ENCODE measurements around the gene WDR74.

Gene WDR74

GRCh38 chr11:62805961-62806441 lies 33.4 kb downstream of the WDR74 start:
- no peak for DNase-seq (ENCODE audit: extremely low read depth, low read depth)
- TF ChIP-seq CTCF (IDR thresholded peaks at IDR 0.05; ENCODE audit: low read depth, low read length) = no peak

- DNase-seq (ENCODE audit: extremely low read depth, low read depth) = peak; percentile 90
- TF ChIP-seq CTCF (IDR thresholded peaks at IDR 0.05; ENCODE audit: low read depth, low read length) = no peak
These were observed 34.1 kb downstream of the WDR74 start, which contains the start of gene NXF1 for GRCh38 chr11:62805076-62805892. Gene NXF1, minus strand, starts transcription at chr11:62805440. Its CDS starts 84 bp downstream, at chr11:62805356.

- DNase-seq (ENCODE audit: extremely low read depth, low read depth) = no peak
These were observed 34.9 kb downstream of the WDR74 start for GRCh38 chr11:62804310-62805075.

GRCh38 chr11:62801071-62801470 lies 38.3 kb downstream of the WDR74 start:
- no peak for DNase-seq (ENCODE audit: extremely low read depth, low read depth)
- no peak for TF ChIP-seq CTCF (IDR thresholded peaks at IDR 0.05; ENCODE audit: low read depth, low read length)

More at GRCh38 chr11:62804310-62805075, 34.9 kb downstream of the WDR74 start:
- TF ChIP-seq CTCF (IDR thresholded peaks at IDR 0.05; ENCODE audit: low read depth, low read length) = no peak

- no peak for DNase-seq (ENCODE audit: extremely low read depth, low read depth)
- no peak for TF ChIP-seq CTCF (IDR thresholded peaks at IDR 0.05; ENCODE audit: low read depth, low read length)
These were observed 39.9 kb downstream of the WDR74 start for GRCh38 chr11:62799486-62799885.

- TF ChIP-seq CTCF (IDR thresholded peaks at IDR 0.05; ENCODE audit: low read depth, low read length) = no peak
- no peak for DNase-seq (ENCODE audit: extremely low read depth, low read depth)
These were observed 43.1 kb downstream of the WDR74 start for GRCh38 chr11:62796281-62796680.
